HFF-Myc (cell line): Measurements from ENCODE around the gene CD84.

Experiments
- DNase-seq: peaks from one replicate; pipeline ENCODE4 v3.0.0-alpha.2; 2011; ENCODE audit warnings: low read depth; ENCODE audit errors: extremely low read depth
- H3K4me3 ChIP-seq: replicated peaks from 2 replicates; pipeline ENCODE4 v1.5.1; 2011; ENCODE audit warnings: low read depth, mild to moderate bottlenecking, control low read depth, low read length
- CTCF ChIP-seq: IDR thresholded peaks from 2 replicates; pipeline ENCODE4 v1.5.1; 2012; ENCODE audit warnings: mild to moderate bottlenecking, low read depth, low read length, control low read depth; ENCODE audit errors: missing control alignments

CD84 gene

GRCh38 chr1:160549665-160550006 is 29.7 kb downstream of the CD84 start:
- DNase-seq: no peak
- no peak overlapping the region for H3K4me3 ChIP-seq
- TF ChIP-seq CTCF: no peak

GRCh38 chr1:160548960-160549664 is 30.2 kb downstream of the CD84 start:
- TF ChIP-seq CTCF: no peak
- H3K4me3 ChIP-seq: no peak overlapping the region
- DNase-seq: no peak

- no peak for TF ChIP-seq CTCF
- DNase-seq: no peak
- no peak overlapping the region for H3K4me3 ChIP-seq
Measured at GRCh38 chr1:160548183-160548582, 31.1 kb downstream of the CD84 start.

- no peak for TF ChIP-seq CTCF
- no peak overlapping the region for H3K4me3 ChIP-seq
- DNase-seq: no peak
Measured at GRCh38 chr1:160547422-160547821, 31.9 kb downstream of the CD84 start.

GRCh38 chr1:160546942-160547341 is 32.4 kb downstream of the CD84 start:
- no peak for DNase-seq
- no peak for TF ChIP-seq CTCF
- no peak overlapping the region for H3K4me3 ChIP-seq

GRCh38 chr1:160544647-160545046 is 34.6 kb downstream of the CD84 start:
- TF ChIP-seq CTCF: no peak
- H3K4me3 ChIP-seq: no peak overlapping the region
- no peak for DNase-seq
